ENCODE measurements around the gene KCNAB1.
"Not testable (repeated sequence)": the region's sequence is repeated elsewhere in the genome, so short reads cannot be mapped to it uniquely, and the experiment has no call there.

The KCNAB1 gene

DNA sequence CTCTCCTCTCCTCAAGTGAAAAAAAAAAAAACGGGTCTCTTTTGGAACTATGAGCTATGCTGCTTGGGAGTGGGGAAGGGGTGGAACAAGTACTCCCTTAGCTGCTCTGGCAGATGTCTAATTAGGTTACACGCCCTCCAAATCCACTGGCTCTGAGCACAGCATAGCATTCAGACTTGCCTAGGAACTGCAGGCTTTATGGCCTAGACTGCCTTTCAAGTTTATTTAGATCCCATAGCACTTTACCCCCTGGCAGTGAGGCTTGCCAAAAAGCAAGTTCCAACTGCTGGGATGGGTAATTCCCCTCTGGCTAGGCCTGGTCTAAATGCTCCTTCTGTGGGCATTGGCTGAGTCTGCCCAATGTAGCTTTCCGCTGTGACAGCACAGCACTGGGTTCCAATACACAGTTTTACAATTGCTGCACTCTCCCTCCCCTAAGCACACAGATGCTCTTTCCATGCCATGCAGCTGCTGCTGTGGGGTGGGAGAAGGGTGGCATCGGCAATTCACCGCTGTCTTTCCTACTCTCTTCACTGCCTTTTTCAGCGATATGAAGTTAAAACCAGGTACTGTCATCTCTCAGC lies 152.8 kb downstream of the KCNAB1 start:
- DNase-seq (ENCODE audit: low read depth), result no peak

DNA sequence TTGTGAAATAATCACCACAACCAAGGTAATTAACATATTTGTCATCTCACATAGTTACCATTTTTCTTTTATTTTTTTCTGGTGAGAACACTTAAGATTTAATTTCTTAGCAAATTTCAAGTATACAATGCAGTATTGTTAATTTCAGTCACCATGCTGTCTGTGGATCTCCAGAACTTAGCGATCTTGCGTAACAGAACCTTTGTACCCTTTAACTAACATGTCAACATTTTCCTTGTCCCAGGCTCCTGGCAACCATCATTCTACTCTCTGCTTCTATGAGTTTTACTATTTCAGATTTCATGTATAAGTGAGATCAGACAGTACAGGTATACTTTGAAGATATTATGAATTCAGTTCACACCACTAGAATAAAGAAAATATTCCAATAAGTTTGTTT lies 154.4 kb downstream of the KCNAB1 start:
- no peak for DNase-seq (ENCODE audit: low read depth)

DNA sequence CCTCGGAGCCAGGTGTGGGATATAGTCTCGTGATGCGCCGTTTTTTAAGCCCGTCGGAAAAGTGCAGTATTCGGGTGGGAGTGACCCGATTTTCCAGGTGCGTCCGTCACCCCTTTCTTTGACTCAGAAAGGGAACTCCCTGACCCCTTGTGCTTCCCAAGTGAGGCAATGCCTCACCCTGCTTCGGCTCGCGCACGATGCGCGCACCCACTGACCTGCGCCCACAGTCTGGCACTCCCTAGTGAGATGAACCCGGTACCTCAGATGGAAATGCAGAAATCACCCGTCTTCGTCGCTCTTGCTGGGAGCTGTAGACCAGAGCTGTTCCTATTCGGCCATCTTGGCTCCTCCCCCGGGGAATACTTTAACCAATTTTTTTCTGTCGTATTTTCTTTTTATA lies 164.3 kb downstream of the KCNAB1 start:
- not testable (repeated sequence) for DNase-seq (ENCODE audit: low read depth)

DNA sequence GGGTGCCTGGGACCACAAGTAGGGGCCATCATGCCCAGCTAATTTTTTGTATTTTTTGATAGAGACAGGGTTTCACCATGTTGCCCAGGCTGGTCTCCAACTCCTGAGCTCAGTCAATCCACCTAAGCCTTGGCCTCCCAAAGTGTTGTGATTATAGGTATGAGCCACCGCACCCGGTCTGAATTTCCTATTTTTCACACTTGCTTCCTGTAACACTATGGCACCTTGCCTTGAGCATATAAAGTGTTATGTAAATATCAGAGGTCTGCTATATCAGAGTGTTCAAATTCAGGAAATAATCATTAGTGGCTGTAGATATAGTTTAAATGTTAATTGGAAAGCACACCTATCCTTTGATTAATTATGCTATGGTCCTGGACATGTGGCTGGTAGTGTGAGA lies 165.2 kb downstream of the KCNAB1 start:
- no peak for DNase-seq (ENCODE audit: low read depth)

DNA sequence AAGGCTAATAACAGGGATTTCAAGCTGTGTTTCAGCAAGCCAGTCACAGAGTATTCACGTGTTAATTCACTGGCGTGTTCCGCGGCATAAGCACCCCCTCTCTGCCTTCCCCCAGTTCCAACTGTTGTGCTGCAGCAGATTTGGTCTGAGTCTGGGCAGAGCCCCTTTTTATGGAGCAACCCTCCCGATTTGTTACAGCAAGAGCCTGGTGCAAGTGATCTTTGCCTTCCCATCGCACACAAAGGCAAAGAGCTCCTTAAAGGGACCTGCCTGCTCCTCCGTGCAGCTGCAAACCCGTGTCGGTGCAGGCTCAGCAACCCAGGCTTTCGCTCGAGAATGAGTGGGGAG lies 170.5 kb downstream of the KCNAB1 start:
- no peak for DNase-seq (ENCODE audit: low read depth)

DNA sequence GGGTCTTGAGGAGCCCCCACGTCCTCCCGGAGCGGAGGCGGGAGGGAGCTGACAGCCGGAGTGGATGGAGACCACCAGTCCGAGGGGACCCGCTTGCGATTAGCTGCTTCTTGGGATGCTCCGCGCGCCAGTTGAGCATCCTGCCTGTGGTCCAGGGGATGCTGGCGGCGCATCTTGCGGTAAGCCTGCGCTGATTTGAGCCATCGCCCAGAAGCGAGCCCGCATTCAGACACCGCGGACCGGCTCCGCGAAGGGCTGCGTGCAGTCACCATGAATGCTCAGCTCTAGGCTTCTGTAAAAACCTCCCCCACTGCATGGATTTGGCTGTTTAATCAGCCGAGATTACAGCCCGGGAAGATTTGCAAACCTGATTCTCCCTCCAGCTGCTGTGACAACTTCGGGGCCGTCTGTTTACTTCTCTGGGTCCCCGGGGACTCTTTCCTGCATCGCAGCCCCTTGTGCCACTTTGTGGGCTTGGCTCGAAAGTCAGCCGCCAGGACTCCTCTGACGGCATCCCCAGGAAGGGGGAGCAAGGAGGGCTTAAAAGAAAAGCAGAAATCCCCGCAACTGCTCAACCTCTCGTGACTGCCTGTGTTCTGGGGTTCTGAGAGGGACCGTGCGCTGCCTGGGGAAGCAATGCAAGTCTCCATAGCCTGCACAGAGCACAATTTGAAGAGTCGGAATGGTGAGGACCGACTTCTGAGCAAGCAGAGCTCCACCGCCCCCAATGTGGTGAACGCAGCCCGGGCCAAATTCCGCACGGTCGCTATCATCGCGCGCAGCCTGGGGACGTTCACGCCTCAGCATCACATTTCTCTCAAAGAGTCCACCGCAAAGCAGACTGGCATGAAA lies 171.1 kb downstream of the KCNAB1 start:
- no peak for DNase-seq (ENCODE audit: low read depth)

DNA sequence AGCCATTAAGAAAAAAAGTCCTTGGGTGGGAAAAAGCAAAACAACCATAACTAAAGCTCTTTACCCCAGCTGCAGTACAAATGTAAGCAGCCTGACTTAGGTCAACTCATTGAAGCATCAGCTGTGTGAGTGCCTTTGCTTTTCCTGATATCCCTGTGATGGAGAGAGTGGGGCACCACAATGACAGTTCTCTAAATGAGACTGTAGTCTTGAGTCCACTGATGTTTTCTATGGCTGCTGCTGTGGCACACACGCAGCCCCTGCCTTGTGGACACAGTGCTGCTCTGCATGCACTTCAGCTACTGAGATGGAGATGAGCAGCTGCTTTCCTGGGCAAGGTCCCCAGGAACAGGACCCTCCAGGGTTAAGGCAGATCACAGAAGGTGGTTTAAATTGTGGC lies 173.2 kb downstream of the KCNAB1 start:
- no peak for DNase-seq (ENCODE audit: low read depth)

DNA sequence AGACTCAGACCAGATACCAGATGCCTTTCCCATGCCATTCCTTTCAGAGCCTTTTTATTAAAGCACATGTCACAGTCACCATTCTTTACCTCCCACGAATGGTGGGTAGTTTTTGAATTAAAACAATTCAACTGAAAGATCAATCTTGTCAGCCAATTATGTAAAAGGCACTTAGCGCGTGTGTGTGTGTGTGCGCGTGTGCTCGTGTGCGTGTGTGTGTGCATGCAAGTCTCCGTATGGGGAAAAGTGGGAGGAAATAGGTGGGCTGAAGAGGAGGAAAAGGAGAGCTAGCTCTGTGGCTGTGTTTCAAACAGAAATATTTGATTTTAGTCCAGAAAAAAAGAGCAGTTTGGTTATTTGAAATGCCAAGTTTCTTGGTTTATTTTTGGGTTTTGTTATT lies 177.2 kb downstream of the KCNAB1 start:
- no peak for DNase-seq (ENCODE audit: low read depth)

DNA sequence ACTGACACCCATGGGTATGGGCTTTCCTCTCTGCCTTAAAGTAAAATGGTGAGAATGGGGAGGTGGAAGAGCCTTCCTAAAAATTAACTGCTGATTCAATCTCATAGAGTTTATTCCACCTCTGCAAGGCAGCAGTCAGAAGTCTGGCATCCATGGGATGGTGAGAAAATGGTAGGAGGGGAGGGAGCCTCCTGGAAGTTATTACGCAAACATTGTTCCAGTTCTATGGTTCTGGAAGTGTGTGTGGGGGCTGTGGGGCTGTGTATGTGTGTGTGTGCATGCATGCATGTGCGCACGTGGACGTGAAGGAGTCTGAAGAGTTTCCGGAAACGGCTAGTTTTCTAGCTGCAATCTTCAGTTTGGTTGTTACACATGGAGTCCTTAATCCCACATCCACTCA lies 177.6 kb downstream of the KCNAB1 start:
- DNase-seq (ENCODE audit: low read depth), result no peak

DNA sequence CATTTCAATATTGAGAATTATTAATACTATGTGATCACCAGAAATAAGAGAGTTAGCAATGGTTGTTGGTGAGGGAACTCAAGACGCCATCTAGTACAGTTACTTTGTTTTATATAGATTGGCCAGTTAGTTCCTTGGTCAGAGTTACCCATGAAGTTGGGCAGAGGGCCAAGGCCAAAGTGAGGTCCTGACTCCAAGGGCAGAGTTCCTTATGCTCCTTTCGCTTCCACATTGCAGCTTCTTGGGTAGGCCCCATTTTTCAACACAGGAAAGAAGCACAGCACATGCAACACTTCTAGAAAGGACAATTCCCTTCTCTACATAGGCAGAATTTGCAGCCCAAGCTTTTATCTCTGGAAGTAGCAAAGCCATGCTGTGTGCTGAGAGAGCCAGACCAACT lies 178.6 kb downstream of the KCNAB1 start:
- DNase-seq (ENCODE audit: low read depth), result no peak

DNA sequence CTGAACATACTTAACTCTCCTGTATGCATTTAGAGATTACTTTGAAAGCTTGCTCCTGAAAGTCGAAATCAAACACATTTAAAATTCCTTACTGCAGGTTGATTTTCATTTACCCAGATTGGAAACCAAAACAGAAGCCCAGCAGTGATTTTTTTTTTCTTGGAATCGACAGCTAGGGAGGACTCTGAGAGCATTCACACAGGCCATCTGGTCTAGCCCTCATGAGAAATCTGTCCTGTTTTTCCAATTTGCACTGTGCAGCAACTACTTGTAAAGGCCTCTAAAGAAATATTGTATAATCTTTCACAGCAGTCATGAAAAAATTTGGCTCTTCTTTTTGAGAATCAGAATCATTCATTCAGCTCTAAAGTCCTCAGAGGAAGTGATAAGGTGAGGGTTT lies 179.2 kb downstream of the KCNAB1 start:
- DNase-seq (ENCODE audit: low read depth), result no peak

DNA sequence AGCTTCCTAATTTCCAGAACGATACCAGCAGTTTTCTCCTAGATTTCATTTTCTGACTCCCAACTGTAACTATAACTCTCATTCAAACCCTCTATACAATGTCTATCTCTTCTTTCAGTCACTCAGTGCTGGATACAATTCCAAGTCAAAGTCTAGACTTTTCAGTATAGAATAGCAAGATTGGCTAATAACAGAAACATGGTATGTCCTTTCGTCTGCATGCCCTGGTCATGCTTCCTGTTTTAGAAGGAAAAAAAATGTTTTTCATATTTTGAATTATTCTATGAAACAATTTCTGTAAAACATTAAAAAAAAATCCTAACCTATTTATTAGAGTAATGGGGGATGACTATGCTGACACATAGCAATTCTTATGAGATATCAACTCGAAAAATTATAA lies 180.0 kb downstream of the KCNAB1 start:
- DNase-seq (ENCODE audit: low read depth), result no peak

DNA sequence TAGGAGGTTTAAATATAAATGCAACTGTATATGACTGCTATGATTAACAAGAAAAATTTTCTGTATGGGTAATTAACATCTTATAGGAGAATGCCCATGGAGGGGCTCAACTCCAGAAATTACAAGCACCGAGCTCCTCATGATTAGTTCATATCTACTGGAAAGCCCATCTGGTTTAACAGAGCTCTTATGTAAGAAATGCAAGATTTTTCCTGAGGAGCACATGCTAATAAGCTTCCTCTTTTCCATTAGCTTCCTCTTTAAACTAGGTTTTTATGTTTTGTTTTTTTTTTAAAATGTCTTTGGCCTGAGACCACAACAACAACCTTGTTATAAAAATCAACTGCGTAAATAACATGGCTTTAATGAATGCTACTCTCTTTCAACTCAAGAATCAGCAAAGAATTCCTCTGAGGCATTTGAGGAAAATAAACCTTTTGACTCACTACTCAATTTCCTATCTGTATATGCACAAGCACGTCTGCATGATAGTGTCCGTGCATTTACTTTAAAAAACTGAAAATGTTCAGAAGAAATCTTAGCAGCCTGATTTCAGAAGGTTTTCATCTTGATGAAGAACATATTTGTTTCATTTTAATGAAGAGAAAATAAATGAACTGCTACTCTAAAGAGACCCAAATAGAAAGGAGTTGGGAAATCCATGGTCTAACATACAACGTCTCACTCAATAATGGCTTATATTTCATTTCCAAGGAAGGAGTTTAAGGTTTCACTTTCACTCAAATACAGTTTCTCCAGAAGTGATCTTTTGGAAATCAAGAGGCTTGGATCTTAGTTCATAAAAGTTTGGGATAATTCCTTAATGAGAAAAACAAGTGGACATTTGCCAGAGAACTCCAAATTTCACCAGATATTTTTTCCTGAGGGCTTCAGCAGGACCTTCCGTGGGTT lies 180.8 kb downstream of the KCNAB1 start:
- DNase-seq (ENCODE audit: low read depth), result no peak

DNA sequence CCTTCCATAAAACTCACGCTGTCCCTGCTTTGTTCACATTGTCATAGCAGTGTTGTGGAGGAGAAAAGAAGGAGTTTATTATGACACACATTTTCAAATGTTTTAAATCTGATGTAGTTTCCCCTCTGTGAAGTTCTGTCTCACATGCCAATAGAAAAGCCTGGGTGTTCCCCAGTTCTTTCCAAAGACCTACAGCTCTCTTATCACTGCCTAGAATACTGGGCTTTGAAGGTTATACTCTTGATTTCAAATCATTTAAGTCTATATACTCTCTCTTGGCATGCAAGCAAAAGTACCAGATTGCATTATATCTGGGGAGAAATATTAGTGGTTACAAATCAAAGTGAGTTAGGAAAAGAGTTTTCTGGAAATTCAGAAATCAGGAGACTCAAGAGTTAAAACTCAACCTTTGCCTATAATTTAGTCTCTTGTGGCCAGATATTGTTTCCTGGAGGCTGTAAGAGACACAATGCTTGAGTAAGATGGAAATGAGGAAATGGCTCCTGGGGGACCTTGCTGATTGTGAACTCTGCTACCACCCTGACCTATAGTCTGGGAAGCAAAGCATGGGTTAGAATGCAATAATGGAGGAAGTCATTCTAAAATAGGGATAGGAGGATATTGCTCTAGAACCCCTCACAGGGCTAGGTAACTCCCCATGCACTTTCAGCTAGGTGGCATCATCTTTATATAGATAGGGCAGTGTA lies 182.8 kb downstream of the KCNAB1 start:
- no peak for DNase-seq (ENCODE audit: low read depth)

DNA sequence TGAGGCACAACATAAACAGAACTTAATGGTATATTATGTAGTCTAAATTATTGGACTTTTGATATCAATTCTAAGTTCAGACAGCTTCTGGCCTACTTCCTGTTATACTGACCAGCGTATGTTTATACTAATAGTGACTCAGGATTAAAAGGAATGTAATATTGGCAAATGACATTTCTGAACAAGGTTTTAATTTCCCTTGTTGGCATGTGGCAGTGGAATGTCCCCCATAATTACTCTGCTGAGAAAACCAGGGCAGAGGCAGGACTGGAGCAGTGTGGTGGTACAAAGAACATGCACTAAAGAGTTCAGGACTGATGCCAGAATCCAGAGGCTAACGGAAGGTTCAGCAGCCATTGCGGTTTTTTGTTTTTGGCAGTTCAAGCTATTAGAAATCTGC lies 184.0 kb downstream of the KCNAB1 start:
- no peak for DNase-seq (ENCODE audit: low read depth)

DNA sequence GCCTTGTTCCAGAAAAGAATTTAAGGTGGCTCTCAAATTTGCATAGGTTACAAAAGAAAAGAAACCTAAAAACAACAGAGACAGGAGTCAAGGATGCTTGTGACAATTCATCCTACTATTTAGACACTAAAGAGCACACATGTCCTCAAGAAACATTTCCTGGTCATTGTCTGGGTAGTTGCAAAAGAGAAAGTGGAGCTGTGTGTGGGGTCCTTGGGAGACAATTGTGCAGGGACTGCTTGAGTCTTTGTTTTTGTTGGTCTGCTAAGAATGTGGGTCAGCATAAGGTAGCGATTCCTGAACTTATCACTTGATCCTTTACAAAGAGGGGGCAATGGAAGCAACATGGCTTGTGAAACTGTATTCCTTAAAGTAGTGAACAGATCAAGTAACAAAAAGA lies 185.3 kb downstream of the KCNAB1 start:
- no peak for DNase-seq (ENCODE audit: low read depth)

DNA sequence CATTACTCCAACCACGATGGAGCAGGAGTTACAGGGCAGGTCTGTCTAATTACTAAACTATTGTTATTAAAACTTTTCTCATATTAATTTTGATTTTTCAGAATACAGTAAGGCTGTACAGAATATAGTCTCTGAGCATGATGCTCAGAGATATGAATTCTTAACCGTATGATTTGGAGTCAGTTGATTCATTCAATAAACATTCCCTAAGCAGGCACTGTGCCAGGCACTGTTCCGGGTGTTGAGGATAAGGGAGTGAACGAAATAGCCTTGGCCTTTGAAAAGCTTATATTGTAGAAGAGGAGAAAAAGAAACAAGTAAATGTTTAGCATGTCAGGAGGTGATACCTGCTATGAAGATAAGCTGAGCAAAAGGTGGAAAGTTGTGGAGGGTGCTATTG lies 187.3 kb downstream of the KCNAB1 start:
- DNase-seq (ENCODE audit: low read depth), result no peak

DNA sequence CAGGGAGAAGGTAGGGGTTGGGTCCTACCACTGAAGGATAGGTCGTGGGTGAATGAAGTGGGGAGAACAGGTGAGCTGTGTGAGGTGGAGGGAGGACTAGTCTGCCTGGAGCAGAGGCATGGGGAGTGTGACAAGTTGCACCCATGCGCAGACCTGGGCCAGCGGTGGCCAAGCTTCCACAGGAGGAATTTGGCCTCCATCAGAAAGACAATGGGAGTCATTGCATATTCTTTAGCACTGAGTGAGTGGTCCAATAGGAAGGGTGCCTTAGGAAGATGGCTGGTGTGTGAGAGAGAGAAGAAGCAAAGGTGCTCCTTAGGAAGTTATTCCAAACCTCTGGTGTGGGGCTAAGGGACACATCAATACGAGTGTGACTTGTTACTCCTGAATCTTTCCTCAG lies 191.1 kb downstream of the KCNAB1 start:
- no peak for DNase-seq (ENCODE audit: low read depth)

DNA sequence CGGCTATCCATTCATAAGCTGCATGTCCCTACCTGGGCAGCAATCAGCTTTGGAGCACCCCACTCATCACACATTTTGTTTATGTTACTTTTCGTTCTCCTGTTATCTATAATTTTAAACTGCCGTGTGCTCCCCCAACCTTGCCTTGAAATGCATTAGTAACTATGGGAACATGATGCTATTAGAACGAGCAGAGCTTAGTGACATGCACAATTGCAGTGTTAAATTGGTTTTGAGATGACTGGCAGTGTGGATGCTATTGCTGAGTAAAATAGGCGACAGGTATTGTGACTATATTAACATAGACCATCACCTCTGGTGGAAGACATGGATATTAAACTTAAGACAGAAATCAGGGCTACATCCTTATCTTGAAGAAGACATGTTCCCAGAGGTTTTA lies 191.6 kb downstream of the KCNAB1 start:
- DNase-seq (ENCODE audit: low read depth), result no peak

DNA sequence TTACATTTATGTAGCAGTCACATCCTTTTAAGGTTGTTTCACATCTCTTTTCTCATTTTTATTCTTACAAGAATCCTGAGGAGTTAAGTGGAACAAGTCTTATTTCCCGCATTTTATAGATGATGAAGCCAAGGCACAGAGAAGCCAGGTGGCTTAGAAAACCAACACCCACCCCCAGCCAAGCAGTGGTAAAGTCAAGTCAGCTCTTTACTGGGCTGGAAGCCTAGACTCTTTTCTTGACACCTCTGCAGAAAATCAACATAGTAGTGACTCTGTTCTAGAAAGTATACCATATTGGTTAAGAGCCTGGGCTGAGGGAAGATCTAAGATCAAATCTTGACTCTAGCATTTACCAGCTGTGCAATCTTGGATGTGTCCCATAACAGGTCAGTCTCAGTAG lies 195.7 kb downstream of the KCNAB1 start:
- DNase-seq (ENCODE audit: low read depth), result no peak

DNA sequence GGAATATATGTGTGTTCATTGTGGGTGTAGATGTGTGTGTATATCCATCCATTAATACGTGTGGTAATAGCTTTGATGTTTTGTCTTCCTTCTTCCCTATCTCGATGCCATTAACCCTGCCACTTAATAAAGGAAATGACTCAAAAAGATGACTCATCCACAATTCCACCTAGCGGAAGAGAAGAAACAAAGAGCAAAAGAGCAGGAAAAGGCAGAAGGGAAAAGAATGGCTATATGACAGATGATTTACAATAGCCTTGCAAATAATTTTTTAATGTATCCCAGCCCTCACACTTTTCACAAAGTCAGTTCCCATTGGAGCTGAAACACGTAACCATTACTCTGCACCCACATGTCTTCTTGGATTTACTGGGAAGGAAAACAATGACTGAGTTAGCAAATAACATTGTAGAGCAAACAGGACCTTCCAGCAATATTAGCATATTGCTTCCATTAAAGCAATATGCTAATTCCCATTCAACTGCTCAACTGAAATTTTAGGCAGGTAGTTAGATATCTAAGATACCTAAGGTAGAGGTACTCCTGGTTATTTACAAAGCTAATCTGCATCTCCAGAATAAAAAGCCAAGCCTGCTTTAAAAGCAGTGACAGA lies 197.2 kb downstream of the KCNAB1 start:
- DNase-seq (ENCODE audit: low read depth), result no peak

DNA sequence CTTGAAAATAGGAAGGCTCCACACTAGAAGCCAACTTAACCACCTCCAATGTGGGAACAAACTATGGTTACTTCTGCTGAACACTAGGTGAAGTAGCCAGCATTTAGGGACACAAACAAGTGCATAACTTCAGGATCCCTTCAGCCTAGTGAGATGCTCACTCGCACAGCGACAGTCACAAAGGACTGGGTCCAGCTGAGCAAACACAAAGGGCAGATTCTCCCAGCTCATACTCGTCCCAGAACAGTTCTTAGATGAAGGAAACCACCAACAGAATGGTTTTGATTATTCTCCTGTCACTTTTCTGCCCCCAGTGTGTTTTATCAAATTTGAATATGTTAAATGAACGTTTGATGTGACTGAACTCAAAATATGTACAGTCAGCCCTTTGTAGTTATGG lies 201.6 kb downstream of the KCNAB1 start:
- DNase-seq (ENCODE audit: low read depth), result no peak
